ENCODE results near the gene MAS1L. TPM values are rescaled to one million over a fixed set of nuclear protein-coding genes. Genes with fewer than 3 reads are reported as not detected.

MAS1L gene
- total RNA-seq, 1 donor from 2014 or later = not detected

DNA sequence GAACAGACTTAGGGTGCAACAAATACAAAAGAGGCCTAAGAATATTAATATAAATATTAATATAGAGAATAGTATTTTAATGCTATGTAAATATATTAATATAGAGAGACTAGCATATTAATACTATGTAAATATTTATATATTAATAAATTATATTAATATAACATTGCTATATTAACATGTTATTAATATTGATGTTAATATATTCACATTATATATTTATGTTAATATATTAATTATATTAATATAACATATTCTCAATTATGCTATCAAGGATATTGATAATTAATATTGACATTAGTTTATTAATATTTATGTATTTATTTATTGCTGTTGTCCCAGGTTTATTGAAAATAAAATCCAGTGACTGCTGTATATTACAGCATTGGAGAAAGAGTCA, 1.1 kb upstream of the MAS1L start:
- TF ChIP-seq, protein P1, sequence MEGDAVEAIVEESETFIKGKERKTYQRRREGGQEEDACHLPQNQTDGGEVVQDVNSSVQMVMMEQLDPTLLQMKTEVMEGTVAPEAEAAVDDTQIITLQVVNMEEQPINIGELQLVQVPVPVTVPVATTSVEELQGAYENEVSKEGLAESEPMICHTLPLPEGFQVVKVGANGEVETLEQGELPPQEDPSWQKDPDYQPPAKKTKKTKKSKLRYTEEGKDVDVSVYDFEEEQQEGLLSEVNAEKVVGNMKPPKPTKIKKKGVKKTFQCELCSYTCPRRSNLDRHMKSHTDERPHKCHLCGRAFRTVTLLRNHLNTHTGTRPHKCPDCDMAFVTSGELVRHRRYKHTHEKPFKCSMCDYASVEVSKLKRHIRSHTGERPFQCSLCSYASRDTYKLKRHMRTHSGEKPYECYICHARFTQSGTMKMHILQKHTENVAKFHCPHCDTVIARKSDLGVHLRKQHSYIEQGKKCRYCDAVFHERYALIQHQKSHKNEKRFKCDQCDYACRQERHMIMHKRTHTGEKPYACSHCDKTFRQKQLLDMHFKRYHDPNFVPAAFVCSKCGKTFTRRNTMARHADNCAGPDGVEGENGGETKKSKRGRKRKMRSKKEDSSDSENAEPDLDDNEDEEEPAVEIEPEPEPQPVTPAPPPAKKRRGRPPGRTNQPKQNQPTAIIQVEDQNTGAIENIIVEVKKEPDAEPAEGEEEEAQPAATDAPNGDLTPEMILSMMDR (IDR thresholded peaks at IDR 0.05) = no peak
- peaks cover 3% of the 10 kb centered on the region for H3K27me3 Mint-ChIP-seq (ENCODE audit: unreplicated experiment)
- H3K4me3 Mint-ChIP-seq (ENCODE audit: unreplicated experiment) = no peak overlapping the region
- H3K27ac Mint-ChIP-seq (ENCODE audit: unreplicated experiment) = no peak overlapping the region
- H3K9me3 Mint-ChIP-seq (ENCODE audit: unreplicated experiment) = no peaks in the 10 kb centered on the region
- no peaks in the 10 kb centered on the region for H3K4me1 Mint-ChIP-seq (ENCODE audit: unreplicated experiment)
- DNase-seq (ENCODE audit: extremely low spot score, unreplicated experiment) = no peak
- H3K36me3 Mint-ChIP-seq (ENCODE audit: unreplicated experiment) = no peaks in the 10 kb centered on the region

DNA sequence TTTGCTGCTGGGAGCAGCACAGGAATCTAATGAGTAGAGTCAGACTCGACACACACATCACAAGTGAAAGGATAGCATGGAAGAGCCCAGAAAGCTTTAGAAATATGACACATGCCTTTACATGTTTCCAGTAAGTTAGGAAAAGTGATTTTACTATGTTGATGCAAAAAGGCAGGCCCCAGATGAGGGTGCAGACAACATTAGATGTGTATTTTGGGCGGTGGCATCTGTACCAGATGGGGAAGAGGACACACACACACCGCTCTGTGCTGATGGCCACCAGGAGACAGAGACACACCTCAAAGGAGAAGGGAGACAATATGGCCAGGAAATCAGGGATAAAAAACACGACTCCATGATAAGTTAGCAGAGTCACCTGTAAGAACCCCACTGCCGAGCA, 625 bp downstream of the MAS1L start:
- Mint-ChIP-seq H3K4me3 (ENCODE audit: unreplicated experiment) (no peak overlapping the region), H3K4me1 (ENCODE audit: unreplicated experiment) (no peaks in the 10 kb centered on the region), H3K36me3 (ENCODE audit: unreplicated experiment) (no peaks in the 10 kb centered on the region), H3K27ac (ENCODE audit: unreplicated experiment) (no peak overlapping the region), H3K27me3 (ENCODE audit: unreplicated experiment) (peaks cover 3% of the 10 kb centered on the region), H3K9me3 (ENCODE audit: unreplicated experiment) (no peaks in the 10 kb centered on the region)
- TF ChIP-seq, protein P1 (IDR thresholded peaks at IDR 0.05) = no peak
- DNase-seq (ENCODE audit: extremely low spot score, unreplicated experiment) = no peak

DNA sequence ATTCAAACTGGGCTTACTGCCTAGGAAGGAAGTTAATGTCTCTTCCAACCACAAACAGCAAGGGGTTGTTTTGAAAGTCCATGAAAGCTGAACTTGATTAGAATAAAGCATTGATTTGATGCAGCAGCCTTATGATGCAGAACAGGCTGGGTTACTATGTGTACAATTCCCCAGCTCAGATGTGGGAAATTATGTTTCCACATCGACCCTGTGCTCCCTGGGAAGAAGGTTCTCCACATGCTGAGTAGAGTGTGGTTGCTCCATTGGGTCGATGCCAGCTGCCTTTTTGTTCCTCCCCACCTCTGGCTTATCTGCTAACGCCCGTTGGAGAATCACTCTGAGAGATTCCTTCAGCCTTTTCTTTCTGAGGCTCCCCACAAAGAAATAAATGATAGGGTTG, 1.2 kb downstream of the MAS1L start:
- no peaks in the 10 kb centered on the region for H3K4me1 Mint-ChIP-seq (ENCODE audit: unreplicated experiment)
- peaks cover 3% of the 10 kb centered on the region for H3K27me3 Mint-ChIP-seq (ENCODE audit: unreplicated experiment)
- H3K27ac Mint-ChIP-seq (ENCODE audit: unreplicated experiment) = no peak overlapping the region
- no peaks in the 10 kb centered on the region for H3K36me3 Mint-ChIP-seq (ENCODE audit: unreplicated experiment)
- no peak for DNase-seq (ENCODE audit: extremely low spot score, unreplicated experiment)
- H3K9me3 Mint-ChIP-seq (ENCODE audit: unreplicated experiment) = no peaks in the 10 kb centered on the region
- no peak overlapping the region for H3K4me3 Mint-ChIP-seq (ENCODE audit: unreplicated experiment)
- TF ChIP-seq, protein P1 (IDR thresholded peaks at IDR 0.05) = no peak

DNA sequence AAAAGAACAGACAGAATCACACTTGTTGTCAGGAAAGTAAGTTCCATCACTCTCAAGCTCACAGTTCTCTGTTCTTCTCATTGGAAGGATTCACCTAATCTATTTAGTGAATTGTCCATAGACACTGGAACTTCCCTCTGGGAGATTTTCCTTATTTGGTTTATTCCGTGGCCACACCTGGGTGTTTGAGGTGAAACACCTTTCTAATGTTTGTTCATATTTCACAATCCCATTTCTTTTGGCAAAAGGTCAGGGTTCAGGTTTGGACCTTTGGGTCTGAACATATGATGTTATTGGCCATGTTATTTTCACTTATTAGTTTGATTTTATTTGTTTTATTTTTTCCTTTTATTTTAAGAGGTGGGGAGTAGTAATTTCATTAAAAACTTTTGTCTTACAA, 4.0 kb downstream of the MAS1L start:
- no peaks in the 10 kb centered on the region for H3K4me1 Mint-ChIP-seq (ENCODE audit: unreplicated experiment)
- TF ChIP-seq, protein P1 (IDR thresholded peaks at IDR 0.05) = no peak

DNA sequence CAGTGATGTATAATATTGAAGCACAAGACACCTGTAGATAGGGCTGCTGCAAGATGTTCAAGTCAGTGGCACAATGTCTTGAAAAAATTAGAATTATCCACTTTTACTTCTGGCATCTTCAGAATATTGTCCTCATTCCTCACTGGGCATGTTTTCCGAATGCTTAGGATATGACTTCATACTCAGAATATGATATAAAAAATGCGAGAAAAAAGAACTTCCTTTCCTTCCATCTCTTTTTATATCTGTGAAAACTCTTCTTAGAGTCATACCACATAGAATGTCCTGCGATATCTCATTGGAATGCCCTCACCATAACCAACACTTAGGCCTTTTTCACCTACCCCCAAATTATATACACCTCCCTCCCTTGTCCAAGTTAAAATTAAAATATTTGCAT, 4.6 kb downstream of the MAS1L start:
- no peak for DNase-seq (ENCODE audit: extremely low spot score, unreplicated experiment)
- TF ChIP-seq, protein P1 (IDR thresholded peaks at IDR 0.05) = no peak
- Mint-ChIP-seq H3K27ac (ENCODE audit: unreplicated experiment) (no peak overlapping the region), H3K4me1 (ENCODE audit: unreplicated experiment) (no peaks in the 10 kb centered on the region), H3K9me3 (ENCODE audit: unreplicated experiment) (peaks cover 9% of the 10 kb centered on the region), H3K4me3 (ENCODE audit: unreplicated experiment) (no peak overlapping the region), H3K36me3 (ENCODE audit: unreplicated experiment) (no peaks in the 10 kb centered on the region), H3K27me3 (ENCODE audit: unreplicated experiment) (peaks cover 3% of the 10 kb centered on the region)

More for the DNA sequence above, 4.0 kb downstream of the MAS1L start:
- H3K27me3 Mint-ChIP-seq (ENCODE audit: unreplicated experiment) = peaks cover 3% of the 10 kb centered on the region
- peaks cover 8% of the 10 kb centered on the region for H3K9me3 Mint-ChIP-seq (ENCODE audit: unreplicated experiment)
- no peaks in the 10 kb centered on the region for H3K36me3 Mint-ChIP-seq (ENCODE audit: unreplicated experiment)
- no peak overlapping the region for H3K4me3 Mint-ChIP-seq (ENCODE audit: unreplicated experiment)
- no peak overlapping the region for H3K27ac Mint-ChIP-seq (ENCODE audit: unreplicated experiment)
- DNase-seq (ENCODE audit: extremely low spot score, unreplicated experiment) = no peak
